Colon (tissue), 2 donors: ENCODE data around the gene SEC22B.
"Not testable (repeated sequence)": the region's sequence is repeated elsewhere in the genome, so short reads cannot be mapped to it uniquely, and the experiment has no call there.

Experiments
- FAIRE-seq: peaks from 2 replicates; lab custom pipeline; 2012; peaks lifted over from hg19 to GRCh38; lab: Jason Lieb, UNC
- donor health status: control.
- donor health status: control.

The SEC22B gene

DNA sequence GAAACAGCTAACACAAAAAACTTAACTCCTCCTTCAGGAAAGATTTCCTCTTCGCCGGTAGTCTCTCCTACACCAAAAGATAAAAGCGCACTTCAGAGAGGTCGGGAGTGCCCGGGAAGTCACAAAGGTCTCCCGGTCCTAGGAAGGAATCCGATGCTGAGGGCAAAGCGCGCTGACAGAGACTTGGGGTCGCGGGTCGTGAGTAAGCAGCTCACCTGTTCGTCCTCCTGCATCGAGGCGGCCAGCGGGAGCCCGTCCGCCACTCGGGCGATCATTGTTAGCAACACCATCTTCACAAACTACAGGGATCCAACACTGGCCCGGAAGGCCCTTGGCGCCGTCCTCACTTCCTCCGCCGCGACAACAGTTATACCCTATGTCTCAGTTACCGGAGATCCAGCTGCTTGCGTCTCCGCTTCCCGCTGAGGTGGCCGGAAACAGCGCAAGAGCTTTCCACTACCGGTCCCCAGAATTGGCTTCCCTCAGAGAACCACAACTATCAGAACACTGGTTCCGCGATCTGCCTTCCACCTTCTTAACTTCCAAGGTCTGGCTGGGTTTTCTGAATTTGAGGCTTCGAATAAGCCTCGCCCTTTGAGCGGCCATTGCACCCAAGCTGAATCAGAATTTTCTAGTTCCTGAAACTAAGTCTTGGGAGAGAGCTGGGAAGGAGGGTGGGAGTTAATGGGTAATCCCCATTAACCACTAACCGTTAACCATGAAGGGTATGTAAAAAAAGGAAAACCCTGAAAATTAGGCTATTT, at the start of gene SEC22B:
SEC22B (minus strand) TSS at position 429 of the 764 bp plus-strand sequence; CDS start at position 290, 139 bp downstream.
- no peak for FAIRE-seq

DNA sequence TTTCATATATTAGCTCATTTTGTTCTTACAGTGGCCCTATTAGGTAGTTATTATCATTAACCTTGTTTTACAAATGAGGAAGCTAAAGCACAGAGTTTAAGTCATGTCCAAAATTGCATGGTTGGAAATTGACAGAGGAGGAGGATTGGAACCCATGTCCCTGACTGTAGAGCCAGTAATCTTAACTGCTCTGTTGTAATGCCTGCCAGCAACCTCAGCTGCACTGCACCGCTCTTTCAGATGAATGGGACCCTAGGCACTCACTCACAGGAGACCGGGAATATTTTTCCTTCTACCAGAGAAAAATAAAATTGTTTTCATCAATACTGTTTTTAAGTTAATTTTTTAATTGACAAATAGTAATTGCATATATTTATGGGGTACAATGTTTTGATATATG, 41.6 kb upstream of the SEC22B start:
- FAIRE-seq = not testable (repeated sequence)

GRCh38 chr1:120217175-120217929, 41.0 kb upstream of the SEC22B start:
- not testable (repeated sequence) for FAIRE-seq

DNA sequence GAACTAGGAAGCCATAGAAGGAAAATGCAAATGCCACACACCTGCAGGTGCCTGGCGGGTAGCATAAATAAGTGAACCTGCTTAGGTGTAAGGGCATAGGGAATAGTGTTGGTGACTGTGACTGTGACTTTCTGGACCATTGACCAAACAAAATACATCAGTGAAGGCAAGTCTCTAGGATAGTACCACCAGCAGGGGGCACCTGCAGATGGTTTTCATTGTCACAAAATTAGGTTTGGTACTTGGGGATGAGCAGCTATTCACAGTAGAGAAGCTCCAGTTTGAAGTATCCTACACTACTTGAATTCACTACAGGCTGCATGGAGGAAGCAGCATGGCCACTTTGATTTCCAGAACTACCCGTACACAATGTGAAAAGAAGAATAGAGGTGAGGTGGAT, 37.3 kb upstream of the SEC22B start:
- not testable (repeated sequence) for FAIRE-seq

DNA sequence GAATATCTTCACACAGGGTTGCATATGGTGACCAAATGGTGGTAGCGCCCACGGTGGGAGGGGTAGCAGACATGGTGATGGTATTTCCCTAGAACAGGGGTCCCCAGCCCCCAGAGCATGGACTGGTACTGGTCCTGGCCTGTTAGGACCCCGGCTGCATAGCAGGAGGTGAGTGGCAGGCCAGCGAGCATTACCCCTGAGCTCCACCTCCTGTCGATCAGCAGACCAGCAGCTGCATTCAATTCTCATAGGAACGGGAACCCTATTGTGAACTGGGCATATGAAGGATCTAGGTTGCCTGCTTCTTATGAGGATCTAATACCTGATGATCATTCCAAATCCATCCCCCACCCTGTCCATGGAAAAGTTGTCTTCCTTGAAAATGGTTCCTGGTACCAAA, 34.4 kb upstream of the SEC22B start:
- not testable (repeated sequence) for FAIRE-seq

DNA sequence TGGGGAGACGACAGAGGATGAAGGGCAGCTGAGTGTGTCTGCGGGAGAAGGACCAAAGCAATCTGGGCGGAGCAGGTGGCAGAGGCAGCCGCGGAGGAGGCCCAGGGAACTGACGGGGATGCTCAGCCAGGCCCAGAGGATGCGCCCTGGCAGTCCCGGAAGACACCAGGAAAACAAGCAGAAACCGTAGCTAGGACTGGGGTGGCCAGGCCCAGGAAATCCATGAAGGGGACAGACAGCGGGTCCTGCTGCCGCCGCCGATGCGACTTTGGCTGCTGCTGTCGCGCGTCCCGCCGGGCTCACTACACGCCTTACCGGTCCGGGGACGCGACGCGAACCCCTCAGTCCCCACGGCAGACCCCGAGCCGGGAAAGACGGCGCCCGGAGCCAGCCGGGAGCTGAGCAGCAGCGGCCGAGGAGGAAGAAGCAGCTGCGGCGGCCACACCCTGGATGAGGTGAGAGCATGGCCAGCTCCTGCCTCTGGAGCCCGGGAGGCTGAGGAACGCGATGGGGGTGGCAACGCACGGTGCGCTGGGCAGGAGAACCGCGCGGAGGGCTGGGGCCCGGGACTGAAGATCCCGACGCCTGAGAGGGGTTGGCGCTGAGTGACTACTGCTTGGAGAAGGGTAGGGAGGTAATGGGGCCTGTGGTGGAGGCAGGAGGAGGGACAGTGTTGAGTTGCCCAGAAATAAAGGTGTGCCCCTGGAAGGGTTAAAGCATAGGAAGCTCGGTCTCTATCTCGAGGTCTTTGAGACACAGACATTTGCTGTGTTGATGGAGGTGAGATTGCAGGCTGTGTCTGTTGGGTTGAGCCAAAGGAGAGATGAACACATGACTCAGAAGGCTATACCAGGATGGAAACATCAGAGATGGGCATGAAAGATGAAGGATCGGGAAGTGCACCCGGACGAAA, 20.8 kb upstream of the SEC22B start:
- FAIRE-seq = not testable (repeated sequence)

GRCh38 chr1:120188626-120189025, 12.3 kb upstream of the SEC22B start:
- not testable (repeated sequence) for FAIRE-seq

GRCh38 chr1:120182176-120182707, 5.9 kb upstream of the SEC22B start:
- FAIRE-seq = not testable (repeated sequence)

- FAIRE-seq = not testable (repeated sequence)
Measured at GRCh38 chr1:120179811-120180690, 3.7 kb upstream of the SEC22B start.

DNA sequence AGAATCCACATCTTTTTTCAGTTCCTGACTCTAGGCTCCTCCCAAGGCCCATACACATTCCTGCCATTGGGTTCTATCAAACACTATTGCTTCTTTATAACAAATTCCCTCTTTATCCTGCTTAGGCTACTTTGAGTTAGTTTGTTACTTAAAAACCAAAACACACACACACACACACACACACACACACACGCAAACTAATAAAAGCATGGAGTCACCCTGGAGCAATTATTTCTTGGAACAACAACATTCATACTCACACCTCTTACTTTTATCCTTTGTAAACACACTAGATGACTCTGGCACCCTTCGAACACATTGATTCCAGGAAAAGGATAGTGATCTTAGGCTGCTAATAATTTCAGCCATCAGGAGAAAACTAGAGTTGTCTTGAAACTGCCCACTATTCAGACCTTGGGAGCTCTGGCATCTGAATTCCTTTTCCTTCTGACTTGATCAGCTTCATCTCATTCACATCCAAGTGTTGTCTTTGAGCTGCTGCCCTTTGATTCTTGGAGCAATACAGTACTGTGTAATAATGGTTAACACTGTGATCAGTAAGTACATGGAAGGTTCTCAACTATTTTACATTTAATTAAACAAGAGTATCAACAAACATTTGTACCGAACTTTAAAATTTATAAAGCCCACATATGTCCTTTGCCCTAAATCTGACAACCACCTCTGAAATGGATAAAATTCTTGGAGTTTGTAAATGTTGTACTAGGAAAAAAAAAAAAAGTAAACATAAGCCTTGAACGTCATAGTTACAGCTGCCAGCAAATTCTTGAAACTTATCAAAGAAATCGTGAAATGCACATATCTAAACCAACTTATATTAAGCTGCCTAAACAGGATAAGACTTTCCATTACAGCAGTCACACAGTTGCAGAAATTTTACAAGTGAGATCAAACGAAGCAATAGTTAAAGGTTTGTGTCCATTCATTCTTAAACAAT, 2.8 kb upstream of the SEC22B start:
- no peak for FAIRE-seq

DNA sequence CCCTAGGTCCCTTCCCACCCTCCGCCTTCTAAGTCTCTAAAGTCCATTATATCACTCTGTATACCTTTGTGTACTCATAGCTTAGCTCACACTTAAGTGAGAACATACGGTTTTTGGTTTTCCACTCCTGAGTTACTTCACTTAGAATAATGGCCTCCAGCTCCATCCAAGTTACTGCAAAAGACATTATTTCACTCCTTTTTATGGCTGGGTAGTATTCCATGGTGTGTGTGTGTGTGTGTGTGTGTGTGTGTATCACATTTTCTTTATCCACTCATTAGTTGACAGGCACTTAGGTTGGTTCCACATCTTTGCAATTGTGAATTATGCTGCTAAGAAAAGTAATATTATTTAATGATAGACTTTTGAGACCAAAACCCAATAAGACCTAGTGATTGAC, 1.7 kb upstream of the SEC22B start:
- FAIRE-seq = not testable (repeated sequence)

- FAIRE-seq = not testable (repeated sequence)
Measured at GRCh38 chr1:120175688-120176087, 632 bp downstream of the SEC22B start.

- FAIRE-seq = not testable (repeated sequence)
Measured at GRCh38 chr1:120164761-120165160, 11.6 kb downstream of the SEC22B start.

DNA sequence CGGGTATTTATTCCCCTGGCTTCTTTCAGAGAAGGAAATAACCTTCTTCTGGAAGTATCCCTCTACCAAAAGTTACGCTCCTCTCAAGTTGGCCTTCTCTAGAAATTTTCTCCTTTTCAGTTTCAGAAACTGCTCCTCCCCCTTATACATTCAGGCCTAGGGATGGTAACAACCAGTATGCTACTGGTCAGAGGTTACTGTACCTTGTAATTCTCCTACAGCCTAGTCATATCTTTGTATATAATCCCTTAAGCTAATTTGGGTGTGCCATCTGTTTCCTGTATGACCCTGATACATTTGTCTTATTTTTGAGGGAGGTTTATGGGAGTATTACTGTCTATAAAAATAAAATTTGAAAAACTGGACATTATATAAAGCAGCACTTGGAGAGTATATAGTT, 14.3 kb downstream of the SEC22B start:
- FAIRE-seq = not testable (repeated sequence)

DNA sequence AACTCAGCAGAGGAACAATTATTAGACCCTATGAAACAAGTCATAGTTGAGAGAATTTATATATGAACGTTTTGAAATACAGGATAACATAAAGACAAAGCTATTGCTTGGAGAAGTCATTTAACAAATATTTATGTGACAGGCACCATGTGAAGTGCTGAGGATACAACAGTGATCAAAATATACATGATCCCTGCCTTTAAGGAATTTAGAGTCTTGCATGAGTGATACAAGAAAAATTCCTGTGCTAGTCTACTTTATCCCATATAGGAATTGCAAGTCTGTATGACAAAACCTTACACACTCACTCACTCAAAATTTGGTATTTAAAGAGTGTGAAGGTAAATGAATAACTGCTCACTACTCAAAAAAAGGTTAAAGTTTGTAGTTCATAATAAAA, 17.8 kb downstream of the SEC22B start:
- FAIRE-seq = not testable (repeated sequence)

DNA sequence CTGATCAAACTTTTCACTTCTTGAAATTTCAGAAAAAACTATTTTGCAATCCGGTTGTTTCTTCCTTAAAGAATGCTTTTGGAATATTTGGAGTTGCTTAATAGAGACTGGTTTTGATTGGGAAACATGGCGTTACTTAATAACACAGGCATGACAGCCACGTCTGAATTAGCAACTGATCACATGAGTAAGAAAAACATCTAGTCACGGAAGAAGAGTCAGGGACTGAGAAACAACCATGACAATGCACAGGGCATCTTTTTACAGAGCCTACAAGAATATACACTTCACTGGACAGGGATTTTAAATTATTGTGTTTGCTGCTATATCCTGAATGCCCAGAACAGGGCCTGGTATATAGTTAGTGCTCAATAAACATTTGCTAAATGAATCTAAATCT, 18.2 kb downstream of the SEC22B start:
- not testable (repeated sequence) for FAIRE-seq

- FAIRE-seq = not testable (repeated sequence)
Measured at GRCh38 chr1:120150138-120150822, 26.0 kb downstream of the SEC22B start.

DNA sequence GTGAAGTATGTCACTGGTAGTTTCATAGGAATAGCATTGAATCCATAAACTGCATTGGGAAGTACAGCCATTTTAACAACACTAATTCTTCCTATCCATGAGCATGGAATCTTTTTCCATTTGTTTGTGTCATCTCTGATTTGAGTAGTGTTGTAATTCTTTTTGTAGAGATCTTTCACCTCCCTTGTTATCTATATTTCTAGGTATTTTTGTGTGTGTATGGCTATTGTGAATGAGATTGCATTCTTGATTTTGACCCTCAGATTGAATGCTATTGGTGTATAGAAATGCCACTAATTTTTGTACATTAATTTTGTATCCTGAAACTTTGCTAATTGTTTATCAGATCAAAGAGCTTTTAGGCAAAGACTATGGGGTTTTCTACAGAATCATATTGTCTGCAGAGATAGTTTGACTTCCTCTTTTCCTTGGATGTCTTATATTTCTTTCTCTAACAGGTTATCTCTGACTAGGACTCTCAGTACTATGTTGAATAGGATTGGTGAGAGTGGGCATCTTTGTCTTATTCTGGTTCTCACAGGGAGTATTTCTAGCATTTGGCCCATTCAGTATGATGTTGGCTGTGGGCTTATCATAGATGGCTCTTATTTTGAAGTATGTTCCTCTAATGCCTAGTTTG, 26.8 kb downstream of the SEC22B start:
- FAIRE-seq = not testable (repeated sequence)

DNA sequence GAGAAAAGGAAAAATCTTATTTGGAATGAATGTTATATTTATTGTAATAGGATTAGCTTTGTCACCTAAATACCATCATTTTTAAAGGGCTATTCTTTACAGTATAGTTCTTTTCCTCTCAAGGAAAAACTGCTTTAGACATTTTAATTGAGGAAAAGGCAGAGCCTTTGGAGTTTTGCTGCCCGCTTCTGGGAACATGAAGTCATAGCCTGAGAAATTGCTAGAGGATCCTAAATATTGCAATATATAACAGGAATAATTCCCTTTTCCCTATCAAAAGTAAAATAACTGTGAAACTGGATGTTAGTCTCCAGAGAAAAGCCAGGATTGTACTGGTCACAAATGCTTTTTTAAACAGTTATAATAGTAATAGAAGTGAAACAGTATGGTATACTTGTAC, 30.5 kb downstream of the SEC22B start:
- FAIRE-seq = not testable (repeated sequence)
